Suppressor macrophage treated with lipopolysaccharide for 4 hours (primary cell): ENCODE data around the gene SCGB1D1.

ENCODE experiments used
- DNase-seq: peaks from one replicate; pipeline ENCODE4 v3.0.0-alpha.2; 2020

Gene SCGB1D1, protein sequence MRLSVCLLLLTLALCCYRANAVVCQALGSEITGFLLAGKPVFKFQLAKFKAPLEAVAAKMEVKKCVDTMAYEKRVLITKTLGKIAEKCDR

DNA sequence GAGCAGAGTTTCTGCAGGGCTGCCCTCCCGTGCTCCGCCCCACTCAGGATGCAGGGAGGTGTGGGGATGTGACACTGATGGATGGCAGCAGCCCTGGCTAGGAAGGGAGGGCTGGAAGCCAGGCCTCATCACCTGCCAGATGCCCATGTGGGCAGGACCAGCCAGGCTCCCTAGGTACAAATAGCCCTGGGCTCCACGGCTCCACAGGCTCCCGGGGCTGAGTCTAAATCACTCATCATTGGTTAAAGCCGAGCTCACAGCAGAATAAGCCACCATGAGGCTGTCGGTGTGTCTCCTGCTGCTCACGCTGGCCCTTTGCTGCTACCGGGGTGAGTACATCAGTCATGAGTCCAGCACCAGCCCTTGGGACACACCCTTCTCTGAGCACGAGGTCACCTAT is at the start of gene SCGB1D1:
SCGB1D1 (plus strand) TSS at position 206 of the 400 bp plus-strand sequence; CDS start at position 275, 69 bp downstream.
- DNase-seq, result no peak

DNA sequence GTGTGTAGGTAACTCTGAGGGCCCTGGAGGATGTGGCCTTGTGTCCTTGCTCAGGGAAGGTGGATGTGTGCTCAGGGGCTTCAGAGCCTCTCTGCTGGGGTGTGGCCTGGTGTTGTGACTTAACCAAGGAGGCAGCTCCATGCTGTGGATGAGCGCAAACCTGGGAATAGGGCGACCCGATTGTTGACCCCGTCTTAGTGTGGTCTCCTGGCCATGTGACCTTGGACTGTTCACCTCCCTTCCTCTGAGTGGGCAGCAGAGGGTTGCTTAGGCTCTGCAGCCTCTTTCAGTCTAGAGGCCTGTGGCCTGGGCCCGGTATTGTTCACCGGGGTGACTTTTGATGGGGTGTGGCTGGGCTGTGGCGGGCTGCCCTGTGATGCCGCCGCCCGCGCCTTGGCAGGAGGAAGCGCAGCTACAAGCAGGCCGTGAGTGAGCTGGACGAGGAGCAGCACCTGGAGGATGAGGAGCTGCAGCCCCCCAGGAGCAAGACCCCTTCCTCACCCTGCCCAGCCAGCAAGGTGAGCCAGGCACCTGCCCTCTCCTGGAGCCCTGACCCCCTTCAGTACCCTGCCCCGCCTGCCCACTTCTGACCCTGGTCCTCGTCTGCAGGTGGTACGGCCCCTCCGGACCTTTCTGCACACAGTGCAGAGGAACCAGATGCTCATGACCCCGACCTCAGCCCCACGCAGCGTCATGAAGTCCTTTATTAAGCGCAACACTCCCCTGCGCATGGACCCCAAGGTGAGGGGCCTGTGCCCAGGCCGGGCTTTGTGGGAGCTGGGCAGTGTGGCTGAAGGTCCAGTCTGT is 49.5 kb upstream of the SCGB1D1 start:
- no peak for DNase-seq

DNA sequence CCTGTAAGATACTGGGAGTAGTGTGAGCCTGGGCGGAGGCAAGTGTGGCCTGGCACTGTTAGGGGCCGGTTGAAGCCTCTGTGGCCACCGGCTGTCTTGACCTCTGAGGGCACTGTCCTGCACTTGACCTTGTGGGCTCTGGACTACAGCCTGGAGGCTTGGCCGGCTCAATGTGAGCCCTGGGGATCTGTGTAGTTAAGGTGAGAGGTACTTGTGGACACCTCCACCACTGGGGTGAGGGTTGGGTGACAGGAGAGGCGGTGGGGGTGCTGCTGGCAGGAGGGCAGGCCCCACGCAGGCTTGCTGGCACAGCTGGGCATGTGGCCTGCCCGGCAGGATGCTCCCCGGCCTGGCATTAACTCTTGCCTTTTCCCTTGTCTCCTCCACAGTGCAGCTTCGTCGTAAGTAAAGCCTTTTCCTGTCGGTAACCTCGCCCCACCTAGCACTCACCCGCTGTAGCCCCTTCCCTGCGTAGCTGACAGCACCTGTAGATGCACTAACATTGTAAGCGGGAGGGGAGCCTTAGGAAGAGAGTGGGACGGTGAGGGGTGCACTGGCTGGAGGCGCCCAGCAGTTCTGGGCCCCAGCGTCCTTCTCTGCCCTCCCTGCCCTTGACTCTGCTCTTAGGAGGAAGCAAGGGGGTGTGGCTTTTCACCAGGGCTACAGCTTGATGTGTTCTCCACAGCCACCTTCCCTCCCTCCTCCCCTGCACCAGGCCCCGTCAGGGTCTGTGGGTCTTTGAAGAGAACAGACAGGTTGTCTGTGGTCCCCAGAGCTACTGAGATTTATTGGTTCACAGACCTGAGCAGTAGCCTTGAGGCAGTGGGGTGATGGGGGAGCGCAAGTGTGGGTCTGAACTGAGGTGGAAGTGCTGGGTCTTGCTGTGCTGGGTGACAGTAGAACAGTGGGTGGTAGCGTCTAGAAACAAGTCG is 48.6 kb upstream of the SCGB1D1 start:
- DNase-seq, result no peak

DNA sequence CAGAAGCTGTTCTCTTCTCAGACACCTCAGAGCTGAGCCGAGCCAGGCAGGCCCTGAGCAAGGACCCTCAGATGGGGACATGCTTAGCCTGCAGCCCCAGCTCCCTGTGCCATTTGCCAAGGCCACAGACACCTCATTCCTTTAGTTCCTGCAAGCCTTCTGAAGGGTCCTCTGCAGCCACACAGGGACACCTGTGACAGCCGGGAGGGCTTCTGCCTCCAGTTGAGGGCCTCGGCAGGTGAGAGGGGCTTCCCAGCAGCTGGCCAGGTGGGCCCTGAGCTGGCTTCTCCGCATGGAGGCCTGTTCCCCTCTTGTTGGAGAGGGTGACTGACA is 48.0 kb upstream of the SCGB1D1 start:
- no peak for DNase-seq

DNA sequence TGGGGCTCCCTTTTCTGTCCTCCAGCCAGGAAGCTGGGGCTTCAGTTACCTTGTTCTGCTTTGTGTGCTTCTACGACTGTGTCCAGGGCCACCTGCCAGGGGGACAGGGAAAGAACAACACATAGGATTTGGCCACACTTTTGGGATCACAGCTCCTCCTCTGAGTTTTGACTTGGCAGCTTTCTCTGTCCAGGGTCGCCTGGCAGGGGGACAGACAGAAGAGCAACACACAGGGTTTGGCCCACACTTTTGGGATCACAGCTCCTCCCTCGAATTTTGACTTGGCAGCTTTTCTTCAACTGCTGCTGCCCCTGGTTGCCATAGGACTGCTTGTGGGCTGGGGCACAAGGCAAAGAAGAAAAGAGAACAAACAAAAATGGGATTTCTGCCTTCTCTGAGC is 47.1 kb upstream of the SCGB1D1 start:
- DNase-seq, result no peak

DNA sequence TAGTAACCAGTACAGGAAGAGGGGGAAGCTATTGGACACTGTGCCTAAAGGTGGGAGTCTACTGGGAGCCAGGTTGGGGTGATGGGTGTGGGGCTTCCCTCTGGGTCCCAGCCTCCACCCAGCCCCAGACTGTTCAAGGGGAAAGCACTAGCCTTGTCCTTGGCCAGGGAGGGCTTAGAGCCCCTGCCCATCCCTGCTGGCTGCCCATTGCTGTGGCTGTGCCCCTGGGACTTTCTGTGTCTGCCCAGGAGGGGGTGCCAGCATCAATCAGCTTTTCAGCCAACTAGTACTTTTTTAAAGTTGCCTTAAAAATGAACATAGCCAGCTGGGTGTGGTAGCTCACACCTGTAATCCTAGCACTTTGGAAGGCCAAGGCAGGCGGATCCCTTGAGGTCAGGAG is 46.3 kb upstream of the SCGB1D1 start:
- no peak for DNase-seq

DNA sequence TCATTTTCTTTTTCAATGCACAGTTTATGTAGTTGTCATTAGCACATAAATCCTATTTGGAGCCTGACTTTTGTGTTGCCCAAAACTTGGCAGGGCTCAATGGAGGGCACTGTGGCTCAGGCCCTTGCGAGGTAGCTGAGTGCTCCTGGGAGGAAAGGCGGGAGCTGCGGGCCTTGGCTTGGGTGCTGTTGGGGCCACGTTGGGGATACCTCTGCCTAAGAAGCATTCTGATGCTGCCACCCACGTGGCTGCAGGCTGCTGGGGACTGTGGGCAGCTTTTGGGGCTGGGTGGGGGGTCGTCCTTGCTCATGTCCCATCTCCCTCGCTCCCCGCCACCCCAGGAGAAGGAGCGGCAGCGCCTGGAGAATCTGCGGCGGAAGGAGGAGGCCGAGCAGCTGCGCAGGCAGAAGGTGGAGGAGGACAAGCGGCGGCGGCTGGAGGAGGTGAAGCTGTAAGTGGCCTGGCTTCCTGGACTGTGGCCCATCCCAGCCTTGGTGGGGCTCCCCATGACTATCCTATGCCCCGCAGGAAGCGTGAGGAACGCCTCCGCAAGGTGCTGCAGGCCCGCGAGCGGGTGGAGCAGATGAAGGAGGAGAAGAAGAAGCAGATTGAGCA is 45.3 kb upstream of the SCGB1D1 start:
- no peak for DNase-seq

DNA sequence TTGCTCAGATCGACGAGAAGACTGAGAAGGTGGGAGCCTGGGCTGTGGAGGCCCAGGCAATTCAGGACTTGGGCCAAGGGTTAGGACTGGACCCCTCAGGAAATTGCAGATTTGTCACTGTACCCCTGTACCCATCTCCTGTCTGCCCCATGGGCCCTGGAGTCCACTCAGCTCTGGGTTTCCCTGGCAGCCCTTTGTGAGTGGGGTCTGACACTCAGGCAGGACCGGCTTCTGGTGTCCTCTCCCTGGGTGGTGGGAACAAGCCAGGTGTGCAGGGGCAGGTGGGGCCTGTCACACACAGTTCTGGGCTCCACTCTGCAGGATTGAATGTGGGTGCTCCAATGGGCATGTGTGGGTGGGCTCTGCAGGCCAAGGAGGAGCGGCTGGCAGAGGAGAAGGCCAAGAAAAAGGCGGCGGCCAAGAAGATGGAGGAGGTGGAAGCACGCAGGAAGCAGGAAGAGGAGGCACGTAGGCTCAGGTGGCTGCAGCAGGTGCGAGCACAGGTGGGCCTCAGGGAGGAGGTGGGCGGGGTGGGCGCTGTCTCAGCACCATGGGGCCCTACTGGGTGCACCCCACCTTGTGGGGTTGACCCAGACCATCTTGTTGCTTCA is 44.6 kb upstream of the SCGB1D1 start:
- no peak for DNase-seq

DNA sequence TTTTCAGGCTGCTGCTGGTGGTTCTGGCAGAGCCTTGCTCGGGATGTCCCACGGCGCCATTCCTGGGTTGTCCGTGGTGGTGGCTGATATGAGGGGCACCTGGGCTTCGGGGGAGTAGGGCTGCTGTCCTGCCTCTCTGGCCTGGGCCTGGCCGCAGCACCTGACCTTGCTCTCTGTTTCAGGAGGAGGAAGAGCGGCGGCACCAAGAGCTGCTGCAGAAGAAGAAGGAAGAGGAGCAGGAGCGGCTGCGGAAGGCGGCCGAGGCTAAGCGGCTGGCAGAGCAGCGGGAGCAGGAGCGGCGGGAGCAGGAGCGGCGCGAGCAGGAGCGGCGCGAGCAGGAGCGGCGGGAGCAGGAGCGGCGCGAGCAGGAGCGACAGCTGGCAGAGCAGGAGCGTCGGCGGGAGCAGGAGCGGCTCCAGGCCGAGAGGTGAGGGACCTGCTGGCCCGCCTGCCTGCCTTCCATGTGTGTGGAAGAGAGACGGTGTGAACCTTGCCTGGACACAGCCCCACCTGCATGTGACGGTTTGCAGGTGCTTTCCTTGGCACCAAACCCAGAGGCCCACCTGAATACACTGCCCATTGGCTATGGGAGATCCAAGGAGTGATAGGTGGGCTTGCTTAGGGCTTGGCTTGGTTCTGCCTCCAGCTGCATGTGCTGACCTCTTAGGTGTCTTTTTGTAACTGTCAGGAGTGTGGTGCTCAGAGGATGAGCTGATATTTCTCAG is 43.4 kb upstream of the SCGB1D1 start:
- DNase-seq, result no peak

DNA sequence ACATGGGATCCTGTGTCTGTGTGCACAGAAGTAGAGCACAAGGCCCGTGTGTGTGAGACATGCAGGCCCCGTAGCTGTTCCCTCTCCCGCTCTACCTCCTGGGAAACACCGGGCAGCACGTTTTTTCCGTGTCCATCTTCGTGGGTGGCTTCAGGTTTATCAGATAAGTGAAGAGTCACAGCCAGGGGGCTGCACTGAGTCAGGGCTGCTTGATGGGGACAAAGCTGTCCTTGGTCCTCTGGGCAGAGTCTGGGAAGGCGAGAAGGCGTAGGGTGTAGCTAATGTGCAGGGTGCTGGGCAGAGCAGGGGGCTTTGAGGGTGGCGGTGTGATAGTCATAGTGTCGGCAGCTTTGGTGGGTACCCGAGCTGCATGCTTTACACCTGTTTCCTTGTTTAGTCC is 42.5 kb upstream of the SCGB1D1 start:
- no peak for DNase-seq

DNA sequence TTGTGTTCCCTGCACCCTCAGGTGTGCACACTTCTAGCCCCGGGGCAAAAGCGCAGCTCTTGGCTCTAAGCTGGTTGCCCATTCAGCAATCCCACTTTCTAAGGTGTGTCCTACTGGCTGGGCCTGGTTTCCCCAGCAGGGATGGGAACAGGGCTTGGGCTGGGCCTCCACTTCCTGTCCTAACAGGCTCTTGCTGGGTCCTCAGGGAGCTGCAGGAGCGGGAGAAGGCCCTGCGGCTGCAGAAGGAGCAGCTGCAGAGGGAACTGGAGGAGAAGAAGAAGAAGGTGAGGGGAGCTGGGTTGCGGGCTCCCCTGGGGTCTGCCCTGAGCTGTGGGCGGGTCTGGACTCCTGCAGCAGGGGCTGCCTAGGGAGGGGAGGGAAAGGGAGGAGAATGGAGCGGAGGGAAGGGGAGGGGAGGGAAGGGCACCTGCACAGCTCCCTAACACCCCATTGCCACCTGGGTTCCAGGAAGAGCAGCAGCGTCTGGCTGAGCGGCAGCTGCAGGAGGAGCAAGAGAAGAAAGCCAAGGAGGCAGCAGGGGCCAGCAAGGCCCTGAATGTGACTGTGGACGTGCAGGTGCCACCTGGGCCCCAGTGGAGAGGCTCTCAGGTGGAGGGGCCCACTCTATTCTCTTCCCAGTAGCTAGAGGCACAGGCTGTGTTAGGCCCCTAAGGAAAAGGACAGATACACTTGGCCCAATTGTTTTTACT is 41.6 kb upstream of the SCGB1D1 start:
- no peak for DNase-seq

DNA sequence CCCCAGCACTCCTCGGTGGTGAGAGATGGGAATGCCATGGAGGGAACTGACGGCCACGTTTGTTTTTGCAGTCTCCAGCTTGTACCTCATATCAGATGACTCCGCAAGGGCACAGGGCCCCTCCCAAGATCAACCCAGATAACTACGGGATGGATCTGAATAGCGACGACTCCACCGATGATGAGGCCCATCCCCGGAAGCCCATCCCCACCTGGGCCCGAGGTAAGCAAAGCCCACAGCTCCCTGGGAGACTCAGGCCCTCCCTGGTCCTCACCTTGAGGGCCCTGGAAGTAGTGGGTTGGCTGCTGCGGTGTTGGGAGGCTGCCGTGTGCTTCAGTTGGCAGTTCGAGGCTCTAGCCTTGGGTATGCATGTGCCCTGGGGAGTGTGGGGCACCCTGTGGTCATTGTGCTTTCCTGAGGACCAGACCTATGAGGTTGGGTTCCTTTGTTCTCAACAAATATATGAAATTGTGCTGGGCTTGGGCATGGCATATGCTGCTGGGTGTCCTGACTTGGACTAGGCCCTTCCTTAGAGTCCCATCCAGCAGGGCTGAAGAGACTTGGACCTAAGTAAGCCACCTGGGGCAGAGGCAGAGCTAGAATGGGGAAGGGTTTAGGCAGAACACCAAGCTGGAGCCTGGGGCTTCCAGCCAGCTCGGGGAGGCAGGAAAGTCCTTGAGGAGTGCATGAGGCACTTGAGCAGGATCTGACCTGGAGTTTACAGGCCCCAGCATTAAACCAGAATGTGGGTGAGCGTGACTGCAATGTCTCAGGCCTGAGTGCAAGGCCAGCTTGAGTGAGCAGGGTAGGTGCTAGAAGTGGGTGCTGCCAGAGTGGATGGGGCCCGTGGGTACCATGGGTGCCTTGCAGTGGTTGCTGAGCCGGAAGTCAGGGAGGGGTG is 39.8 kb upstream of the SCGB1D1 start:
- DNase-seq, result no peak

DNA sequence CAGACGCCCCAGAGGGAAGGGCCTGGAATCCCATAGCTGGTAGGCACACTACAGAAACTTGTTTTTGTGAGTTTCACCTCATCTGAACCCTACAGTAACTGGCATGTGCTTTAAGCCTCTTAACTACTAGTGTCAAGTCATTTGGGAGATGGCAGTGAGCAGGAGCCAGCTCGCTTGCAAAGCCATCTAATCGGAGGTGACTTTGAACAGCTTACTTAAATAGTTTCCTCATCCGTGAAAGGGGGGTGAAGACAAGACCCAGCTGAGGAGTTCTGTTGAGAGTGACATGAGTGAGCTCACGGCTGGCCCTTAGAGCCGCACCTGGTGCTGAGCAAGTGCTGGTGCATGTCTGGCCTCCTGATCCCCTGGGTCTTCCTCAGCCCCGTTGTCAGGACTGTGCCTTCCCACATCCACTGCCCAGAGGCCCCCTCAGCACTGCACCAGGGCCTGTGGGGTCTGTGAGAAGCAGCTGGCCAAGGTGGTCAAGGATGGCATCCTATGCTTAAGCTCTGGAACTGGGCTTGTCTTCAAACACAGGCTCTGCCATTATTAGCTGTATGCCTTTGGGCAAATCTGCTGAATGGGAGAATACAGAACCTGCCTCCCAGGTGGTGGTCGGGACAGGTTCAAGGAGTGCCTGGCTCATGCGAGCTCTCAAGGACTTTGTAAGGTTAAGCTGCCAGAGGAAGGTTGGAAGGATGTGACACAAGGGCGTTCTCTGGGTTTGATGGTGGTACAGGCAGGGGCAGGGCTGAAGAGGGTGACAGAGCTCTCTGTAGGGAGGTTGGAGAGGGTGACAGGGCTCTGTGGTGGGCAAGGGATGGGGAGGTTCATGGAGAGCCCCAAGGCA is 38.9 kb upstream of the SCGB1D1 start:
- no peak for DNase-seq

DNA sequence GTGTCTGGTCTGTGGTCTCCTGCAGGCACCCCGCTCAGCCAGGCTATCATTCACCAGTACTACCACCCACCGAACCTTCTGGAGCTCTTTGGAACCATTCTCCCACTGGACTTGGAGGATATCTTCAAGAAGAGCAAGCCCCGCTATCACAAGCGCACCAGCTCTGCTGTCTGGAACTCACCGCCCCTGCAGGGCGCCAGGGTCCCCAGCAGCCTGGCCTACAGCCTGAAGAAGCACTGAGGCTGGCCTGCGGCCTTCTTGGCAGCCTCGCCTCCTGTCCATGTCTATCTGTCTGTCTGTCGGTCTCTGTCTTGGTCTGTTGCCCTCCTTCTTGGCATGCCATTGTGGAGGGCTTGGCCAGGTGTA is 38.3 kb upstream of the SCGB1D1 start:
- DNase-seq, result no peak

DNA sequence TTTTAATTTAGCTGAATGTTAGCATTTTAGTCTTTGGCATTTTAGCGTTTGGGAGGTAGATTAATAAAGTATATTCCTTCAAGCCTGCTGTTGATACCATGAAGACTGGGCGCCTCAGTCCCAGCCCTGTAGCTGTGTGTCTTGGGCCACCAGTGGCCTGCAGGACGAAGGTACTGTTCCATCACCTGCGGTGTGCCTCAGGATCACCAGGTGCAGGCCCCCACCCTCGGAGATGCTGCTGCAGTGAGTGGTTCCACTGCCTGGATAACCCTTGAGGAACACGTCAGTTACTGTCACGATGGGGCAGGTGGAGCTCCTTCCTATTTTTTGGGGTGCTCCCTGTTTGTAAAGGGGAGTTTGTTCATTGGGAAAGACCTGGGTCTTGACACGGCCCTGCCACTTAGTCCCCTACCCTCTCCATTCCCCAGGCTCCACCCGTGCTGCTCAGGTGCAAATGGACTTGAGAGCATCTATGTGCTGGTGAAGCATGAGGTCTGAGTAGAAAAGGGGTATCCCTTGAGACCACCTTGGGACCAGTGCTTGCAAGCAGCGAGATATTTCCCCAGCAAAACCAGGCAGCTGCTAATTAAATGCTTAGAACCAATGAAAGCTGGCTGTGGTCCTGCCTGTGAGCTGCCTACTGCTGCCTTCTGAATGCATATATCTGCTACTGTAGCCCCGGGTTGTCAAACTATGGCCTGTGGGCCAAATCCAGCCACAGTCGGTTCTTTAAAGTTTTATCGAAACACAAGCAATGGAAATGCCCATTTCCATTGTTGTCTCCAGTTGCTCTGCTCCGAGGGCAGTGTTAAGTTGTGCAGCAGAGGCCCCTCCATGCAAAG is 37.5 kb upstream of the SCGB1D1 start:
- DNase-seq, result no peak

DNA sequence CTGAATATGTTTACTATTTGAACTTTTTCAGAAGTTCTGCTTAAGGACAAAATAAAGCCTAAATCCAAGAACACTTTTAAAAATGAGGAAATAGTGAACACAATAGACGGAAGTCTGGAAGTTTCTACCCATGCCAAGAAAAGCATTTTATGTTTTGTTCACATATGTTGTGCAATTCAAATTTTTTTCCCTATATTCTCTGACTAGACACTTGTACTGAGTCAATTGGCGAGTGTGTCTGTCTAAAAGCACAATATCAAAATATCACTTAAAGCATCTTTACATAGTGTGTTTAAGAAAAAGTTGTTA is 37.0 kb upstream of the SCGB1D1 start:
- DNase-seq, result peak; percentile 43

DNA sequence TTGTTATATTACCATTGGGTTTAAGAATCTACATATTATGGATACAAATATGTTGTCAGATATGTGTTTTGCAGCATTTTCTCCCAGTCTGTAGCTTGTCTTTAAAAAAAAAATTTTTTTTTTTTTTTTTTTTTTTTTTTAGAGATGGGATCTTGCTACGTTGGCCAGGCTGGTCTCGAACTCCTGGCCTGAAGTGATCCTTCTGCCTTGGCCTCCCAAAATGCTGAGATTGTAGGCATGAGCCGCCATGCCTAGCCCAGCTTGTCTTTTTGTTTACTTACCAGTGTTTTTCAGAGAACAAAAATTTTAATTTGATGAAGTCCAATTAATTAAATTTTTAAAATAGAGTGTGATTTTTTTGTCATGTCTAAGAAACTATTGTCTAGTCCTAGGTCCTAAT is 36.4 kb upstream of the SCGB1D1 start:
- no peak for DNase-seq

DNA sequence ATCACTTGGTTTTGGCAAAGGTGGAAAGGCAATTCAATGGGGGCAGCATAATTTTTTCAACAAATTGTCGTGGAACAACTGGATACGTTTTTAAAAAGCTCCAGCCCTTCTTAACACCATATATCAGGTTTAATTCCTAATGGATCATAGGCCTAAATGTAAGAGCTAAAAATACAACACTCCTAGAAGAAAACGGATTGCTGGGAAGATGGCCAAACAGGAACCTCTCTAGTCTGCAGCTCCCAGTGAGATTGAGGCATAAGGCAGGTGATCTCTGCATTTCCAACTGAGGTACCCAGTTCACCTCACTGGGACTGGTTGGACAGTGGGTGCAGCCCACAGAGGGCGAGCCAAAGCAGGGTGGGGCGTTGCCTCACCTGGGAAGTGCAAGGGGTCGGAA is 32.4 kb upstream of the SCGB1D1 start:
- DNase-seq, result no peak

DNA sequence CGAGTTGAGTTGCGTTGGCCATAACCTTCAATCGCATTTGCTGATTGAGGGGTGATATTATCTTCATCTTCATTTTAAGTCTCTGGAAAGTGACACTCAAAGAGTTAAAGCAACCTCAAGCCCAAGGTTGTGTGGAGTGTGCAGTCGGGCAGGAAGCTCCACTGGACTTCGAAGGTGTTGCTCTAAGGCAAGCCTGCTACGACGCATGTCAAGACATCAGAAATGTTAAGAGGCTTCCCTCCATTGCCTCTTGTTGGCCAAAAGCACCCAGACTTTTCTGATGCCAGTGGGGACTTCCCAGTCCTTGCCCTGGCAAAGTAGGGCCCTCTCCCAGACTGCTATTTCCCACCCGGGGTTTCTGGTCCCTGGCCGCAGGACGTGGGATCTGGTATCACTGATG is 23.6 kb upstream of the SCGB1D1 start:
- no peak for DNase-seq
